ENCODE results near the gene SERPINA12.

DNA sequence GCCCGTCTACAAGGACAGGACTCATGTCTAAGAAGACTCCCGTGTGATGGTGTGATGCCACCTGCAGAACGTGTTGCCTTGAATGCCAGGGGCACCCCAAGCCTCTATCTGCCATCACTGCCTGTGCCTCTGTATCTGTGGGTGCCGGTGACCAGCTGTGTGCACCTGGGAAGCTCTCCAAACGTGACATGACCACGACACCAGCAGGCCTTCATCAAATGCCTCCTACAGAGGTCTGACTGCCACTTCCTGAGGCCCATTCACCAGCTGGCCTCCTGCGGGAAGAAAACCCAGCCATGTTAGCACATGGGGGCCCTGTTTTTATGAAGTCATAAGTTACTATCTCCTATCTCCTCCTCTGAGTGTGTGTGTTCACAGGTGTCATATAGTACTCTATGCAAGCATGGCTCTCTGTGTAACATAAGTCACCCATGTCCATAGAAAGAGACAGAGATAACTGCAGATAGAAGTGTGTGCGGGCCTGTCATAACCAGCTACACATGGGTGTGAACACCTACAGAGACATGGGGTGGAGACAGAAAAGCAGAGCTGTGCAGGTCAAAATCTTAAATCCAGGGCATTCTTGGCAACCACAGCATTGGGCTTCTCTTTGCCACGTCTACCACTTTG, 33.7 kb upstream of the SERPINA12 start:
- no peak for TF ChIP-seq EP300 (IDR thresholded peaks at IDR 0.05)
- TF ChIP-seq, protein P1, sequence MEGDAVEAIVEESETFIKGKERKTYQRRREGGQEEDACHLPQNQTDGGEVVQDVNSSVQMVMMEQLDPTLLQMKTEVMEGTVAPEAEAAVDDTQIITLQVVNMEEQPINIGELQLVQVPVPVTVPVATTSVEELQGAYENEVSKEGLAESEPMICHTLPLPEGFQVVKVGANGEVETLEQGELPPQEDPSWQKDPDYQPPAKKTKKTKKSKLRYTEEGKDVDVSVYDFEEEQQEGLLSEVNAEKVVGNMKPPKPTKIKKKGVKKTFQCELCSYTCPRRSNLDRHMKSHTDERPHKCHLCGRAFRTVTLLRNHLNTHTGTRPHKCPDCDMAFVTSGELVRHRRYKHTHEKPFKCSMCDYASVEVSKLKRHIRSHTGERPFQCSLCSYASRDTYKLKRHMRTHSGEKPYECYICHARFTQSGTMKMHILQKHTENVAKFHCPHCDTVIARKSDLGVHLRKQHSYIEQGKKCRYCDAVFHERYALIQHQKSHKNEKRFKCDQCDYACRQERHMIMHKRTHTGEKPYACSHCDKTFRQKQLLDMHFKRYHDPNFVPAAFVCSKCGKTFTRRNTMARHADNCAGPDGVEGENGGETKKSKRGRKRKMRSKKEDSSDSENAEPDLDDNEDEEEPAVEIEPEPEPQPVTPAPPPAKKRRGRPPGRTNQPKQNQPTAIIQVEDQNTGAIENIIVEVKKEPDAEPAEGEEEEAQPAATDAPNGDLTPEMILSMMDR (IDR thresholded peaks at IDR 0.05) = no peak

All from ovary (tissue), 3 donors.